Liver (tissue), 3 donors: ENCODE measurements around the gene TARS3.

Experiments used
- CTCF ChIP-seq: fragments of 150-350 bp; IDR thresholded peaks from 2 replicates; pipeline ENCODE4 v1.5.1; 2017; ENCODE audit warnings: improper control_type of control experiment, low read depth, low read length; ENCODE audit not compliant: missing input control
- MAX ChIP-seq: IDR thresholded peaks from 2 replicates; pipeline ENCODE4 v1.6.1; 2016; ENCODE audit warnings: antibody characterized with exemption
- REST ChIP-seq: IDR thresholded peaks from 2 replicates; pipeline ENCODE4 v1.6.1; 2016; ENCODE audit warnings: antibody characterized with exemption, mild to moderate bottlenecking
- SP1 ChIP-seq: IDR thresholded peaks from 2 replicates; pipeline ENCODE4 v1.6.1; 2018; ENCODE audit warnings: antibody characterized with exemption, mild to moderate bottlenecking
- donor health status: healthy.
- donor health status: healthy.

- no peak for TF ChIP-seq SP1
- TF ChIP-seq CTCF, result no peak
- TF ChIP-seq MAX, result no peak
- no peak for TF ChIP-seq REST
Observed at GRCh38 chr15:101637919-101638318, 86.4 kb downstream of the TARS3 start.
